HT-29 (cell line): ENCODE measurements around the gene ETV3. TPM values are rescaled to one million over a fixed set of nuclear protein-coding genes. Genes with fewer than 3 reads are reported as not detected.

ENCODE experiments used
- DNase-seq: peaks from one replicate; pipeline ENCODE4 v3.0.0-alpha.2; 2015; ENCODE audit warnings: low spot score
- total RNA-seq: library from RNA; depleted of rRNA; stranded (reverse); fragments of >200 nt; shearing (Covaris generic); gene quantifications from 2 replicates; pipeline ENCODE4 v1.2.3, GENCODE V29; 2014

ETV3 gene
- total RNA-seq, 1 experiment from 2014 or later = 9.5 TPM

DNA sequence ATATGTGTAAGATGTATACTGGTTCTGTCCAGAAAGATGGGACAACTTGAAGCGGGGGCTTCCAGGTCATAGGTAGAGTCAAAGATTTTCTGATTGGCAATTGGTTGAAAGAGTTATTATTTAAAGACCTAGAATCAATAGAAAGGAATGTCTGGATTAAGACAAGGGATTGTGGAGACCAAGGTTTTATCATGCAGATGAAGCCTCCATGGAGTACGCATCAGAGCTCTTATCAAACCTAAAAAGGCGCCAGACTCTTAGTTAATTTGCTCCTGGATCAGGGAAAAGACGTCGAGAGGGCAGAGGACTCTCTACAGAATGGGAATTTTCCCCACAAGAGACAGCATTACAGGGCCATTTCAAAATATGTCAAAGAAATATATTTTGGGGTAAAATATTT, 23.7 kb upstream of the ETV3 start:
- no peak for DNase-seq

- DNase-seq = no peak
These were observed 20.8 kb upstream of the ETV3 start for GRCh38 chr1:157158967-157159366.

DNA sequence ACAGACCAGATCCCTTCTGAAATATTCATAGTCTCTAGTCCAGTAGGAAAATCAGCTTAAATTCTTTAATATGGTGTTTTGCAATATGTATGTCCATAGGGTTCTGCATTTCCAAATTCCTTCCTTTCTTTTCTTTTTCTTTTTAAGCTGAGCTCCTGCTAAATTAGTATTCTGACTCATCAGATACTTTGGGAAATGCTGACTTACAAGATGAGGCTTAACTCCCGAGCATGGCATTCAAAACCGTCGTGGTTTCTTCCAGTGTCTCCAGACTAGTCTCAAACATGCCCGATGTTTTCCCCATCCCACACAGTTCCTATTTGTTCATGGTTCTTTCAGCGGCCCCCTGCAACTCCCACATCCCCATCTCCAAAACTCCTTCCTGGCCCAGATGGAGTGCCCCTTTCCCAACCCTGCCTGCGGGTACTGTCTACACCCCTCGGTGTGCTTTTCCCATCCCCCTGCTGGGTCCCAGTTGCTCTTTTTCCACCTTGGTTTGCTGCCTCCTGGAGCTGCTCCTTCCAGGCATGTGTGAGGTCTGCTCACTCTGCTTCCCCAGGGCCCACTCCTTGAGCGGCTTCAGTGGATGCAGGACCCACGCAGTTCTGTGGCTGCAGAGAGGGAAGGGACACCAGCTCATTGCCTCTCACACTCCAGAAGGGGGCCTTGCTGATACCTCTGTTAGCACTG, 19.5 kb upstream of the ETV3 start:
- no peak for DNase-seq

- peak; percentile 74 for DNase-seq
These were observed 17.9 kb upstream of the ETV3 start for GRCh38 chr1:157156058-157156541.

GRCh38 chr1:157155658-157156057, 17.5 kb upstream of the ETV3 start:
- peak; percentile 26 for DNase-seq

DNA sequence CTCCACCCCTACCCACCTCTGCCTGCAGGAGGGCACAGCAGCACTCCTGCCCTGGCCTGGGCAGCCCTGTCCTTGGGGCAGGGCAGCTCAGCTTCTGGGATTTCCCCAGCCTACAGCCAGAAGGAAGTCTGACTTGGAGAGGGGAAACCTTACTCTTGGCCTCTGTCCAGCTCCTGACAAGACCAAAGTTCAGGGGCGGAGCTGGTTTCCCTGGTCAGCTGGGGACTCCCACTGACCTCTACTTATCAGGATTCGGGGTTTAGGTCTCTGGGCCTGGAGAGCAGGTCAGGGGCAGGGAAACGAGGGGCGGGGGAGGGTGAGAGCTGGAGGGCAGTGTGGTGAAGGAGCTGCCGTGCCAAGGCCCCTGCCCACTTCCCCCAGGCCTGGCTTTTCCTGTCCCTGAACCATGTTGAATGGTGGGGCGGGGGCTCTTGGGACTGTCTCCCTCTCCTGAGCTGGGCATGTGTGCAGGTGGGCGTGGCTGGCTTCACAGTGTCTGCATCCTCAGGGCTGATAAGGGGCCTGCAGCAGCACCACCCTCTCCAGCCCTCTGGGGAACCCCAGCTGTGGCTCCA, 16.8 kb upstream of the ETV3 start:
- DNase-seq = peak; percentile 90

GRCh38 chr1:157154291-157154690, 16.1 kb upstream of the ETV3 start:
- DNase-seq = peak; percentile 16

DNA sequence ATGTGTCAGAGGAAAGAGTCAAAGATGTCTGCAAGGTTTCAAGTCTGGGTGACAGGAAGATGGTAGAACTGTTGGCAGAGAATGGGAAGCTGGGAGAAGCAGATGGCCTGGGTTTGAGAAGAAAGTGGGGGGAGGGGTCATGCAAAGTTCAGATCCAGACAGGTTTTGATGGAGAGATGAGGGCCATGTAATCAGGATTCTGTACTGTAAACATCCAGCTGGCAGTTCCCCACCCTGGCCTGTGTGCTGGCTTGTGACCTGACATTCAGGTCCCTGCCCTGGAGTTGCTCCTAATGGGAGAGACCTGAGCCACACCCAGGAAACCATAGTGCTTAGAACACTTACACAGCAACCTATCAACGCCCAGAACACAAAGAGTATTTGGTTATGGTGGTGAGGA, 15.6 kb upstream of the ETV3 start:
- DNase-seq = no peak

- DNase-seq = no peak
These were observed 14.3 kb upstream of the ETV3 start for GRCh38 chr1:157152510-157152909.

GRCh38 chr1:157151506-157151905, 13.3 kb upstream of the ETV3 start:
- DNase-seq = no peak

DNA sequence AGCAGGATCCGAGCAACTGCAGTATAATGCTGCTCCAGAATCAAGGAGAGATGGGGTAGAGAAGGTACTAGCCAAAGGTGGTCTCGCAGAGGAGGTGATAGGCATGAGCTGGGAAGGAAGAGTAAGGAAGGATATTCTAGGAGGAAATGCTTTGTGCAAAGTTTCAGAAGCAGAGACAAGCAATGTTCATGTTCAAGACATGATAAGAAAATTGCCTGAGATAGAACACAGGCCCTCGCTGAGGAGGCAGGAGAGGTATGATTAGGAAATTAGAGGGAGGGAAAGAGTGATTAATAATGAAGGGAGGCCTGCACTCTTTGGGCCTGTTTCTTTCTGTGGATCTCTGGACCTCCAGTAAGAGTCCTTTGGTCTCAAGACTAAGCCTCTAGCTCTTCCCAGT, 12.9 kb upstream of the ETV3 start:
- no peak for DNase-seq

- no peak for DNase-seq
These were observed 12.4 kb upstream of the ETV3 start for GRCh38 chr1:157150631-157151030.

DNA sequence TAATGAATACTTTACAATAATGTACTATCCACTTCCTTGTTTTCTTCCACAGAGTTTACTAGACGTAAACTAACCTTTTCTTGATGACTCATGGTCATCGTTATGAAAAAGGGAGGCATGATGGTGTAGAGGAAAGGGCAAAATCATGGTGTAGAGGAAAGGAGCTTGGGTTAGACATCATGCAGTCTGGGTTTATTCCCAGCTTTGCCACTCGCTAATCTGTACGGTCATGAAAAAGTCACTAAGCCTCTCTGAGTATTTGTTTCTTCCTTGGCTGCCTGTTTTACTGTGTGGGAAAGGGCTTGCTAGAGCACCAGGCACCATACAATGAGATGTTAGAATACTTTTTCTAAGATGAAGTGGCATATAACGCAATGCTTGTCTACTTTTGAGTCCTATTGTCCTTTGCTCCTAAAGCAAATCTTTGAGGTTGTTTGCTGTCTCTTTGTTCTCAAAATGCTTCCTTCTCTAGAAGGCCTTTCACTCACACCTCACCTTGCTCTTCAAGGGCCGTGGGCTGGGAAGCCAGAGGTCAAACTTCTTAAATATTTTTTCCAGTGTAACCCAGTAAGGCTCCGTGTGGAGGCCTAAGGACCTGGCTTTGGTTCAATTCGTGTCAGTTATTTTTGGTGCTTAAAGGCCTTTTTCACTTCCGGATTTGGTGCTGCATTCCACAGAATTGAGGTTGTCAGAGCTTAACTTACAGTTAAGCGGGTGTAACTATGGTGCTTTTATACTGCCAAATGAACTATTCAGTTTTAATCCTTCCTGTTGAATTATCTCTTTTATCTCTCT, 9.9 kb upstream of the ETV3 start:
- DNase-seq = peak; percentile 47

- no peak for DNase-seq
These were observed 8.8 kb upstream of the ETV3 start for GRCh38 chr1:157147037-157147436.

- DNase-seq = no peak
These were observed 8.0 kb upstream of the ETV3 start for GRCh38 chr1:157146244-157146643.

GRCh38 chr1:157145076-157145475, 6.9 kb upstream of the ETV3 start:
- DNase-seq = no peak

- no peak for DNase-seq
These were observed 6.3 kb upstream of the ETV3 start for GRCh38 chr1:157144509-157144908.

DNA sequence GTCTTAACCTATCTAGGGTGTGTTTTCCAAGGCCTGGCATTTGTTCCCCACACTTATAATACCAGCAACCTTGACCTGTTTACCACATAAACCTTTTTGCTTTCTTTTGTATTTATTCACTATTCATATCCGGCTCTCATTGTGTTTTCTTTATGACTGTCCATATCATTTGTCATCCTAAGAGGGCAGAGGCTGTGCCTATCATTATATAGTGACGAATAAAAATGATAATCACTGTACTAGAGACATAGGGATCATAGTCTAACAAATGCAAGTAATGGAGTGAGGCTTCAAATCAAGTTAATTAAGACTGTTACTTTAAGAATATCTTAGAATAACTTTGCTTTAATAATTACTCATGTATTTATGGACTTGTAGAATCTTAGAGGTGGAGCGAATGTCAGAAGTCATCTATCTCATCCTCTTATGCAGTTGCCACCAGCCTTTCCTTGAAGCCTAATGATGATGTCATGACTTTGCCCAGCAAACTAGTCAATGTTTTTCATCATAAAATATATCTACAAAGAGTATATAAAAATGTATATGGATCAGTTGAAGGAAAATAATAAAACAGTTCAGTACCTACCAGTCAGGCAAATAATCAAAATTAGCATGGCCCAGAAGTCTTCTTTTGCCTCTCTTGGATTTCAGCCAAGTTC, 4.7 kb upstream of the ETV3 start:
- no peak for DNase-seq

DNA sequence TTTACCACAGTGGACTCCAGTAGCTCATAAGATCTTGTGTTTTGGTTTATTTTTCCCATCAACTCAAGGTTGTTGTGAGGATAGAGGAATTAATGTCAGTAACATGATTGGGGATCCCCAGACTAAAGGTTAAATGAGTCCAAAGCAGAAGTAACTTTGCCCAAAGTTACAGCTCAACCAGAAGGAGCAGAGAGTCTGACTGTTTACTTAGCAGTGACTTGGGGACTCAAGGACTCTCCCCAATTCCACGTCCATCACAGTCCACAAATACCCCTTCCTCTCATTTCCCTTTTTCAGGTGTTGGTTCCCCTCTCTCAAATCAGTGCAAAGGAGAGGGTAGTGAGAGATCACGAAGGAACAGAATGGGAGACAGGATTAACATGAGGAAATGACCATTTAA, 4.0 kb upstream of the ETV3 start:
- DNase-seq = no peak

DNA sequence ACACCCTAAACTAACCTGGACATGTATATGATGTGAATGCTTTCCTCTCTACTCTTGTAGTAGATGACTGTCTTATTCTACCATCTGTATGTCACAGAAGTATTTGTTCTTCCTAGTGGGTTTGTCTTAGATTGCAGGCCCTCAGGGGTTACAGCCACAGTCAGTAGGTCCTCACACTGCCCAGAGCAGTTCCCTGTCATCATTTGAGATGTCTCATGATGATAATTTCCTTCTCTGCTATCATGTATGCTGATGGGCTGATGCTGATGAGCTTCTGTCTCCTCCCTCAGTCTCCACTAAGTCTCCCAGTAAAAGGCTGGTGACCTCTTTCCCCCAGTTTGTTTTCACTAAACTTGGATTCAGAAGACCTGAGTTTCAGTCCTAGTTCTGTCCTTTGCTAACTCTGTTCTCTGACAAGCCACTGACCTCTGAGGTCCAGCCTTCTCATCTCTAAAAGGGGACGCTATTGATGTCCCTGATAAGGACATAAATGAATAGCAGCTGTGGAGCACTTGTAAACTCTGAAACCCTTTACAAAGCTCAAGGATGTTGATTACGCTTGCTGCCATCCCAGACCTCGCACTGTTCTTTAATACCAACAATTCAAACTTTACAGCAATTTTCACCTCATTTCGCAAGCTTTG, 3.1 kb upstream of the ETV3 start:
- no peak for DNase-seq

- DNase-seq = no peak
These were observed 1.9 kb upstream of the ETV3 start for GRCh38 chr1:157140063-157140588.
